SK-N-SH treated with all-trans-retinoic acid at 6 μM for 48 hours (cell line): Measurements from ENCODE around the gene SLAMF7.

Experiments used
- ATAC-seq: fragments of 200-7000 bp; cut with Tn5 transposase; 3 replicates; pipeline ENCODE4 v1.9.1; 2020; ENCODE audit warnings: mild to moderate bottlenecking, moderate library complexity
- ARNTL ChIP-seq: fragments of 450-650 bp; formaldehyde crosslinking; IDR thresholded peaks from 2 replicates; pipeline ENCODE4 v1.5.0; 2020; ENCODE audit warnings: low read depth, mild to moderate bottlenecking, moderate library complexity, borderline replicate concordance
- BACH2 ChIP-seq: fragments of 250-450 bp; sonication (Bioruptor Pico); IDR thresholded peaks from 2 replicates; pipeline ENCODE4 v1.9.0; 2021; ENCODE audit warnings: mild to moderate bottlenecking, borderline replicate concordance
- CREB5 ChIP-seq: fragments of 250-450 bp; sonication (Bioruptor Pico); IDR thresholded peaks from 2 replicates; pipeline ENCODE4 v1.5.1; 2020; ENCODE audit warnings: low read depth, mild to moderate bottlenecking, moderate library complexity
- CSDC2 ChIP-seq: fragments of 250-450 bp; sonication (Bioruptor Pico); IDR thresholded peaks from 2 replicates; pipeline ENCODE4 v1.5.0; 2020; ENCODE audit warnings: mild to moderate bottlenecking, moderate library complexity
- CSRNP3 ChIP-seq: fragments of 250-450 bp; sonication (Bioruptor Pico); IDR thresholded peaks from 2 replicates; pipeline ENCODE4 v1.5.1; 2021; ENCODE audit warnings: mild to moderate bottlenecking, moderate library complexity
- ESRRG ChIP-seq: fragments of 250-450 bp; sonication (Bioruptor Pico); IDR thresholded peaks from 2 replicates; pipeline ENCODE4 v1.6.1; 2021; ENCODE audit warnings: mild to moderate bottlenecking
- GLIS3 ChIP-seq: fragments of 250-450 bp; sonication (Bioruptor Pico); IDR thresholded peaks from 2 replicates; pipeline ENCODE4 v1.5.0; 2020; ENCODE audit warnings: mild to moderate bottlenecking, moderate library complexity
- ISL1 ChIP-seq: fragments of 250-450 bp; sonication (Bioruptor Pico); IDR thresholded peaks from 2 replicates; pipeline ENCODE4 v2.1.2; 2022; ENCODE audit warnings: mild to moderate bottlenecking, moderate library complexity
- OSR1 ChIP-seq: fragments of 250-450 bp; sonication (Bioruptor Pico); IDR thresholded peaks from 2 replicates; pipeline ENCODE4 v1.8.0; 2022; ENCODE audit warnings: moderate library complexity, mild to moderate bottlenecking, inconsistent platforms
- PATZ1 ChIP-seq: fragments of 250-450 bp; sonication (Bioruptor Pico); IDR thresholded peaks from 2 replicates; pipeline ENCODE4 v1.8.0; 2020; ENCODE audit warnings: mild to moderate bottlenecking, moderate library complexity, borderline replicate concordance
- POU6F1 ChIP-seq: fragments of 250-450 bp; sonication (Bioruptor Pico); IDR thresholded peaks from 2 replicates; pipeline ENCODE4 v1.8.0; 2021; ENCODE audit warnings: low read depth, mild to moderate bottlenecking, moderate library complexity, borderline replicate concordance
- PPARA ChIP-seq: fragments of 250-450 bp; sonication (Bioruptor Pico); IDR thresholded peaks from 2 replicates; pipeline ENCODE4 v1.5.0; 2020; ENCODE audit warnings: mild to moderate bottlenecking, borderline replicate concordance
- TCF4 ChIP-seq: fragments of 250-450 bp; sonication (Bioruptor Pico); IDR thresholded peaks from 2 replicates; pipeline ENCODE4 v1.8.0; 2021; ENCODE audit warnings: mild to moderate bottlenecking, moderate library complexity, borderline replicate concordance
- TOX ChIP-seq: fragments of 250-450 bp; sonication (Bioruptor Pico); IDR thresholded peaks from 2 replicates; pipeline ENCODE4 v1.8.0; 2021; ENCODE audit warnings: mild to moderate bottlenecking, moderate library complexity, borderline replicate concordance
- TSHZ2 ChIP-seq: fragments of 250-450 bp; sonication (Bioruptor Pico); IDR thresholded peaks from 2 replicates; pipeline ENCODE4 v1.5.0; 2020; ENCODE audit warnings: mild to moderate bottlenecking, moderate library complexity
- ZFP3 ChIP-seq: fragments of 250-450 bp; sonication (Bioruptor Pico); IDR thresholded peaks from 2 replicates; pipeline ENCODE4 v1.5.0; 2020; ENCODE audit warnings: mild to moderate bottlenecking, moderate library complexity
- ZFP30 ChIP-seq: fragments of 450-650 bp; formaldehyde crosslinking; IDR thresholded peaks from 2 replicates; pipeline ENCODE4 v1.5.0; 2022; ENCODE audit warnings: mild to moderate bottlenecking, moderate library complexity
- ZNF565 ChIP-seq: fragments of 450-650 bp; formaldehyde crosslinking; conservative IDR thresholded peaks from 2 replicates; pipeline ENCODE4 v1.5.0; 2020; ENCODE audit warnings: low read depth, mild to moderate bottlenecking, moderate library complexity
- ZNF70 ChIP-seq: fragments of 450-650 bp; formaldehyde crosslinking; IDR thresholded peaks from 2 replicates; pipeline ENCODE4 v1.5.0; 2020; ENCODE audit warnings: mild to moderate bottlenecking, moderate library complexity
- ZNF8 ChIP-seq: fragments of 450-650 bp; formaldehyde crosslinking; IDR thresholded peaks from 2 replicates; pipeline ENCODE4 v1.5.0; 2020; ENCODE audit warnings: mild to moderate bottlenecking, moderate library complexity

SLAMF7 gene

GRCh38 chr1:160747717-160748116, 8.7 kb downstream of the SLAMF7 start:
- TF ChIP-seq CSRNP3 (no peak), TCF4 (CRISPR knock-in tag) (no peak), ARNTL (no peak), ZFP3 (no peak), TOX (no peak), ESRRG (no peak), CSDC2 (CRISPR knock-in tag) (no peak), ZNF565 (CRISPR knock-in tag) (no peak), TSHZ2 (CRISPR knock-in tag) (no peak), ZNF70 (CRISPR knock-in tag) (no peak), ZNF8 (CRISPR knock-in tag) (no peak), BACH2 (no peak), GLIS3 (CRISPR knock-in tag) (no peak), OSR1 (CRISPR knock-in tag) (no peak), POU6F1 (CRISPR knock-in tag) (no peak)
- TF ChIP-seq, all 23 proteins: peak for 0

GRCh38 chr1:160748181-160748877, 9.3 kb downstream of the SLAMF7 start:
- no peak for TF ChIP-seq ZFP30 (CRISPR knock-in tag)
- no peak for TF ChIP-seq TSHZ2 (CRISPR knock-in tag)
- no peak for TF ChIP-seq PATZ1 (CRISPR knock-in tag)

More at GRCh38 chr1:160747717-160748116, 8.7 kb downstream of the SLAMF7 start:
- no peak for ATAC-seq

GRCh38 chr1:160748878-160749269, 9.8 kb downstream of the SLAMF7 start:
- no peak for ATAC-seq
- TF ChIP-seq ZNF70 (CRISPR knock-in tag): no peak
- no peak for TF ChIP-seq PPARA (CRISPR knock-in tag)
- TF ChIP-seq CREB5 (CRISPR knock-in tag): no peak
- TF ChIP-seq ISL1 (CRISPR knock-in tag): no peak
- no peak for TF ChIP-seq TCF4 (CRISPR knock-in tag)
- no peak for TF ChIP-seq TOX
- no peak for TF ChIP-seq PATZ1 (CRISPR knock-in tag)
- TF ChIP-seq ZNF8 (CRISPR knock-in tag): no peak
- no peak for TF ChIP-seq OSR1 (CRISPR knock-in tag)
- TF ChIP-seq CSRNP3: no peak

More at GRCh38 chr1:160748181-160748877, 9.3 kb downstream of the SLAMF7 start:
- peak; percentile 36 for ATAC-seq
